GM12878 (cell line): ENCODE measurements around the gene CADM3. TPM values are rescaled to one million over a fixed set of nuclear protein-coding genes. Genes with fewer than 3 reads are reported as not detected.

Experiments
- ATAC-seq: fragments of 200-7000 bp; cut with Tn5 transposase; 3 replicates; pipeline ENCODE4 v1.9.1; 2020; ENCODE audit warnings: mild to moderate bottlenecking, moderate library complexity
- BruUV-seq: library from RNA; stranded (reverse); fragments of 400-500 nt; replicated peaks from 2 replicates; lab custom pipeline; 2021; lab: Mats Ljungman, UMichigan
- CTCF ChIA-PET: fragments of 300-600 bp; sonication (Branson Sonifier 250); formaldehyde crosslinking; extraction: SDS; loops from one replicate; lab custom pipeline; 2021; ENCODE audit warnings: inconsistent platforms; lab: Yijun Ruan, JAX
- POLR2A ChIA-PET: fragments of 350-600 bp; formaldehyde crosslinking; extraction: SDS; loops from one replicate; lab custom pipeline; 2021; ENCODE audit warnings: inconsistent platforms; lab: Charles Lee
- RAD21 ChIA-PET: fragments of 300-600 bp; sonication (Branson Sonifier 250); formaldehyde crosslinking; loops from one replicate; lab custom pipeline; 2023; ENCODE audit warnings: antibody characterized with exemption; ENCODE audit not compliant: unreplicated experiment; lab: Charles Lee
- SMC1A ChIA-PET: fragments of 300-600 bp; sonication (Branson Sonifier 250); formaldehyde crosslinking; loops from one replicate; lab custom pipeline; 2023; ENCODE audit not compliant: unreplicated experiment, uncharacterized antibody; lab: Charles Lee
- DNase-seq: peaks from one replicate; pipeline ENCODE4 v3.0.0-alpha.2; 2011; ENCODE audit warnings: low read depth, low spot score
- FAIRE-seq: peaks from 3 replicates; lab custom pipeline; 2011; peaks lifted over from hg19 to GRCh38; lab: Jason Lieb, UNC
- H2AFZ ChIP-seq: 2 replicates; pipeline ENCODE4 v1.6.0; 2011; ENCODE audit warnings: low read depth, low read length, control low read depth; ENCODE audit not compliant: control insufficient read depth
- H3K27ac ChIP-seq: 2 replicates; pipeline ENCODE4 v1.5.1; 2011; ENCODE audit warnings: control low read depth; ENCODE audit not compliant: control insufficient read depth, insufficient read depth
- H3K27me3 ChIP-seq, 2 experiments: replicated peaks in 1 of 2; 2 replicates each; pipeline versions ENCODE4 v1.6.0 to v1.6.1; 2011; ENCODE audit warnings: low read length in 1 of 2; ENCODE audit not compliant: control insufficient read depth in 2 of 2, insufficient read depth in 2 of 2
- H3K36me3 ChIP-seq, 2 experiments: 2 replicates each; pipeline ENCODE4 v1.5.1; 2011; ENCODE audit warnings: low read length in 1 of 2; ENCODE audit not compliant: control insufficient read depth in 2 of 2, insufficient read depth in 2 of 2
- H3K4me1 ChIP-seq: 2 replicates; pipeline ENCODE4 v1.6.1; 2011; ENCODE audit warnings: mild to moderate bottlenecking, low read length, moderate library complexity, mixed read lengths; ENCODE audit not compliant: control insufficient read depth, insufficient read depth
- H3K4me2 ChIP-seq: 2 replicates; pipeline ENCODE4 v1.6.0; 2011; ENCODE audit warnings: control low read depth; ENCODE audit not compliant: control insufficient read depth, insufficient read depth
- H3K4me3 ChIP-seq: fragments of 200-600 bp; sonication (generic); 2 replicates; pipeline ENCODE4 v1.5.1; 2016
- H3K79me2 ChIP-seq: 2 replicates; pipeline ENCODE4 v1.6.0; 2011; ENCODE audit warnings: low read length; ENCODE audit not compliant: control insufficient read depth, insufficient read depth
- H3K9ac ChIP-seq: 2 replicates; pipeline ENCODE4 v1.8.0; 2011; ENCODE audit warnings: low read length, control low read depth, mixed read lengths; ENCODE audit not compliant: control insufficient read depth, insufficient read depth
- H3K9me3 ChIP-seq: replicated peaks from 3 replicates; pipeline ENCODE4 v1.5.1; 2011; ENCODE audit warnings: mild to moderate bottlenecking, low read length; ENCODE audit not compliant: control insufficient read depth, insufficient read depth
- H4K20me1 ChIP-seq: 2 replicates; pipeline ENCODE4 v1.6.0; 2011; ENCODE audit not compliant: control insufficient read depth, insufficient read depth
- BHLHE40 ChIP-seq, 2 experiments: fragments of 450-650 bp in 1 of 2; IDR thresholded peaks; 2 replicates each; pipeline ENCODE4 v1.6.1; 2011 to 2017; ENCODE audit warnings: low read depth in 2 of 2, borderline replicate concordance in 1 of 2, improper control_type of control experiment in 1 of 2, low read length in 1 of 2, mild to moderate bottlenecking in 1 of 2
- EZH2 ChIP-seq: IDR thresholded peaks from 2 replicates; pipeline ENCODE4 v1.6.1; 2012; ENCODE audit warnings: low read depth, mild to moderate bottlenecking, control low read depth, inconsistent platforms, low read length, borderline replicate concordance; ENCODE audit not compliant: control insufficient read depth
- HDAC6 ChIP-seq: fragments of 200-600 bp; sonication (generic); IDR thresholded peaks from one replicate; pipeline ENCODE4 v1.8.0; 2017; ENCODE audit warnings: antibody characterized with exemption; ENCODE audit not compliant: unreplicated experiment
- IKZF1 ChIP-seq: fragments of 450-650 bp; conservative IDR thresholded peaks from 2 replicates; pipeline ENCODE4 v1.6.1; 2017; ENCODE audit warnings: antibody characterized with exemption, mild to moderate bottlenecking
- IKZF2 ChIP-seq, 2 experiments: fragments of 450-650 bp; IDR thresholded peaks; 2 replicates each; pipeline ENCODE4 v1.6.1; 2017; ENCODE audit warnings: mild to moderate bottlenecking in 2 of 2, moderate library complexity in 2 of 2
- MTA2 ChIP-seq: fragments of 450-650 bp; IDR thresholded peaks from 2 replicates; pipeline ENCODE4 v1.6.1; 2016; ENCODE audit warnings: low read depth, mild to moderate bottlenecking, moderate library complexity
- NFYA ChIP-seq: IDR thresholded peaks from 2 replicates; pipeline ENCODE4 v1.6.1; 2011; ENCODE audit warnings: low read depth, mild to moderate bottlenecking, low read length, improper control_type of control experiment, borderline replicate concordance
- NR2F1 ChIP-seq: fragments of 450-650 bp; conservative IDR thresholded peaks from 2 replicates; pipeline ENCODE4 v1.6.1; 2017; ENCODE audit warnings: mild to moderate bottlenecking
- SPI1 ChIP-seq: IDR thresholded peaks from 2 replicates; pipeline ENCODE4 v1.6.1; 2011; ENCODE audit warnings: low read depth, mild to moderate bottlenecking, low read length, moderate library complexity, borderline replicate concordance; ENCODE audit not compliant: insufficient read depth
- ZBED1 ChIP-seq: IDR thresholded peaks from 2 replicates; pipeline ENCODE4 v1.6.1; 2016; ENCODE audit warnings: borderline replicate concordance
- WGBS: methylation state at CpG from one replicate; pipeline ENCODE4 v1.1.6; 2016; ENCODE audit warnings: low lambda C conversion rate; ENCODE audit not compliant: insufficient replicate concordance, insufficient coverage; ENCODE audit errors: missing lambda C conversion rate; 5-methylcytosine and 5-hydroxymethylcytosine counted together
- in situ Hi-C: fragments of 300-500 bp; cut with MboI; formaldehyde crosslinking; loops from 9 replicates; pipeline ENCODE4 v1.14.3; 2018; ENCODE audit warnings: mixed read lengths
- intact Hi-C: fragments of 100-400 bp; cut with micrococcal nuclease; formaldehyde crosslinking; loops from one replicate; pipeline ENCODE4 v1.14.2; 2022; ENCODE audit not compliant: unreplicated experiment
- polyA plus RNA-seq, 11 experiments: library from polyadenylated mRNA; depleted of rRNA in 4 of 11; unstranded in 6 of 11; stranded (reverse) in 5 of 11; fragments of >200 nt; fragmentation: Nextera tagmentation in 4 of 11; fragmentation: Illumina TruSeq in 1 of 11; extraction: Ambion mirVana in 4 of 11; extraction: Trizol in 1 of 11; gene quantifications; 1 replicate in 1 of 11; 2 replicates in 10 of 11; pipeline versions ENCODE4 v1.2.1 to v1.2.3, GENCODE V29; 2011 to 2016; ENCODE audit warnings: inconsistent platforms in 2 of 11, missing spikeins in 2 of 11, low read depth in 1 of 11
- total RNA-seq, 4 experiments: library from RNA; depleted of rRNA in 3 of 4; stranded (reverse); fragments of >200 nt in 3 of 4; fragmentation: Illumina TruSeq in 1 of 4; extraction: Trizol in 1 of 4; gene quantifications; 2 replicates each; pipeline versions ENCODE4 v1.2.1 to v1.2.3, GENCODE V29; 2013 to 2021
- TF ChIP-seq, protein P1 (sequence below): fragments of 450-650 bp; IDR thresholded peaks from 2 replicates; pipeline ENCODE4 v1.6.1; 2018; ENCODE audit warnings: mild to moderate bottlenecking, low read depth, moderate library complexity; ENCODE audit not compliant: partially characterized antibody
- TF ChIP-seq, protein P2 (sequence below): fragments of 450-650 bp; IDR thresholded peaks from 2 replicates; pipeline ENCODE4 v1.6.1; 2017; ENCODE audit warnings: mild to moderate bottlenecking, moderate library complexity

The CADM3 gene
- total and polyA plus RNA-seq, 10 of the 15 experiments (the other 5 are each of a cell fraction or from before 2014, with no cell fraction given), result 0.04 to 0.37 TPM; not detected in 8

DNA sequence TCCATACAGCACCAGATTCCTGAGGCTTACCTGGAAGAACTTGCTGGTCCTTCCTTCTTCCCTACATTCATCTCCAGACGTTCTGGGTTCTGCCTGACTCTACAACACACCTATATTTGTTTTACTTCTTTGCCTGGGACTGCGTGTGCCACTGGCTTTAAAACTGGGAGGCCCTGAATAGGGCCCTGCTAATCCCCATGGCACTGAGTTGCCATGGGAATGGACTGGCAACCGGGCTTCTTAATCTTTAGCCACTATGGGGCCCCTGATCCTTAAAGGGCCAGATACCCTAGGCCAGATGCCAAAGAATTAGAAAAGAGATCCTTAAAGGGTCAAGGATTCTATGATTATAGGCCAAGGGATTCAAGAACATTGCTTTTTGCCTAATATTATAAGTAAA is 24.4 kb upstream of the CADM3 start (continued):
- TF ChIP-seq, protein P1, sequence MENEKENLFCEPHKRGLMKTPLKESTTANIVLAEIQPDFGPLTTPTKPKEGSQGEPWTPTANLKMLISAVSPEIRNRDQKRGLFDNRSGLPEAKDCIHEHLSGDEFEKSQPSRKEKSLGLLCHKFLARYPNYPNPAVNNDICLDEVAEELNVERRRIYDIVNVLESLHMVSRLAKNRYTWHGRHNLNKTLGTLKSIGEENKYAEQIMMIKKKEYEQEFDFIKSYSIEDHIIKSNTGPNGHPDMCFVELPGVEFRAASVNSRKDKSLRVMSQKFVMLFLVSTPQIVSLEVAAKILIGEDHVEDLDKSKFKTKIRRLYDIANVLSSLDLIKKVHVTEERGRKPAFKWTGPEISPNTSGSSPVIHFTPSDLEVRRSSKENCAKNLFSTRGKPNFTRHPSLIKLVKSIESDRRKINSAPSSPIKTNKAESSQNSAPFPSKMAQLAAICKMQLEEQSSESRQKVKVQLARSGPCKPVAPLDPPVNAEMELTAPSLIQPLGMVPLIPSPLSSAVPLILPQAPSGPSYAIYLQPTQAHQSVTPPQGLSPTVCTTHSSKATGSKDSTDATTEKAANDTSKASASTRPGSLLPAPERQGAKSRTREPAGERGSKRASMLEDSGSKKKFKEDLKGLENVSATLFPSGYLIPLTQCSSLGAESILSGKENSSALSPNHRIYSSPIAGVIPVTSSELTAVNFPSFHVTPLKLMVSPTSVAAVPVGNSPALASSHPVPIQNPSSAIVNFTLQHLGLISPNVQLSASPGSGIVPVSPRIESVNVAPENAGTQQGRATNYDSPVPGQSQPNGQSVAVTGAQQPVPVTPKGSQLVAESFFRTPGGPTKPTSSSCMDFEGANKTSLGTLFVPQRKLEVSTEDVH, result no peak
- TF ChIP-seq HDAC6, result no peak
- no peak for TF ChIP-seq ZBED1
- TF ChIP-seq, all 136 proteins: peak for 0

GRCh38 chr1:159152031-159152430 is 19.4 kb upstream of the CADM3 start:
- 5% methylated on average over 3 of the region's 3 CpGs for WGBS
- Histone ChIP-seq H3K4me3 (no peak overlapping the region), H3K36me3 (no peaks in the 10 kb centered on the region), H3K4me2 (no peak overlapping the region), H3K9ac (no peak overlapping the region), H4K20me1 (no peaks in the 10 kb centered on the region), H3K4me1 (no peaks in the 10 kb centered on the region), H3K27ac (no peak overlapping the region), H3K79me2 (no peaks in the 10 kb centered on the region), H3K9me3 (no peaks in the 10 kb centered on the region), H2AFZ (no peak overlapping the region), H3K27me3 (no peaks in the 10 kb centered on the region)
- SMC1A ChIA-PET, result interaction anchor here (0.6 kb wide), 1 partner anchor 567 kb away, joined by 3 read pairs; no protein-coding TSS in a partner anchor
- in situ Hi-C loops, result no loop called here
- FAIRE-seq, result no peak
- RAD21 ChIA-PET, result interaction anchor here (1.4 kb wide), 1 partner anchor 19 kb away, joined by 5 read pairs; no protein-coding TSS in a partner anchor
- POLR2A ChIA-PET, result interaction anchor here (0.6 kb wide), 1 partner anchor 1110 kb away, joined by 3 read pairs; the partner anchor contains the start of gene DCAF8
- CTCF ChIA-PET, result interaction anchor here (1.5 to 2.1 kb wide), 2 partner anchors 19 to 29 kb away, joined by 3 to 6 read pairs; no protein-coding TSS in a partner anchor
- no peak for ATAC-seq
- no TSS peak for BruUV-seq
- DNase-seq, result no peak
- intact Hi-C loops, result no loop called here
- TF ChIP-seq SPI1, result peak; percentile 45; the same call in 1 of the 2 replicates
- no peak for TF ChIP-seq NFYA
- peak; percentile 71 for TF ChIP-seq MTA2
- TF ChIP-seq, protein P2, sequence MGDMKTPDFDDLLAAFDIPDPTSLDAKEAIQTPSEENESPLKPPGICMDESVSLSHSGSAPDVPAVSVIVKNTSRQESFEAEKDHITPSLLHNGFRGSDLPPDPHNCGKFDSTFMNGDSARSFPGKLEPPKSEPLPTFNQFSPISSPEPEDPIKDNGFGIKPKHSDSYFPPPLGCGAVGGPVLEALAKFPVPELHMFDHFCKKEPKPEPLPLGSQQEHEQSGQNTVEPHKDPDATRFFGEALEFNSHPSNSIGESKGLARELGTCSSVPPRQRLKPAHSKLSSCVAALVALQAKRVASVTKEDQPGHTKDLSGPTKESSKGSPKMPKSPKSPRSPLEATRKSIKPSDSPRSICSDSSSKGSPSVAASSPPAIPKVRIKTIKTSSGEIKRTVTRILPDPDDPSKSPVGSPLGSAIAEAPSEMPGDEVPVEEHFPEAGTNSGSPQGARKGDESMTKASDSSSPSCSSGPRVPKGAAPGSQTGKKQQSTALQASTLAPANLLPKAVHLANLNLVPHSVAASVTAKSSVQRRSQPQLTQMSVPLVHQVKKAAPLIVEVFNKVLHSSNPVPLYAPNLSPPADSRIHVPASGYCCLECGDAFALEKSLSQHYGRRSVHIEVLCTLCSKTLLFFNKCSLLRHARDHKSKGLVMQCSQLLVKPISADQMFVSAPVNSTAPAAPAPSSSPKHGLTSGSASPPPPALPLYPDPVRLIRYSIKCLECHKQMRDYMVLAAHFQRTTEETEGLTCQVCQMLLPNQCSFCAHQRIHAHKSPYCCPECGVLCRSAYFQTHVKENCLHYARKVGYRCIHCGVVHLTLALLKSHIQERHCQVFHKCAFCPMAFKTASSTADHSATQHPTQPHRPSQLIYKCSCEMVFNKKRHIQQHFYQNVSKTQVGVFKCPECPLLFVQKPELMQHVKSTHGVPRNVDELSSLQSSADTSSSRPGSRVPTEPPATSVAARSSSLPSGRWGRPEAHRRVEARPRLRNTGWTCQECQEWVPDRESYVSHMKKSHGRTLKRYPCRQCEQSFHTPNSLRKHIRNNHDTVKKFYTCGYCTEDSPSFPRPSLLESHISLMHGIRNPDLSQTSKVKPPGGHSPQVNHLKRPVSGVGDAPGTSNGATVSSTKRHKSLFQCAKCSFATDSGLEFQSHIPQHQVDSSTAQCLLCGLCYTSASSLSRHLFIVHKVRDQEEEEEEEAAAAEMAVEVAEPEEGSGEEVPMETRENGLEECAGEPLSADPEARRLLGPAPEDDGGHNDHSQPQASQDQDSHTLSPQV, result no peak
- TF ChIP-seq NR2F1, result no peak
- 0 out of 4 replicates have a peak, but pooled peaks of 1 of the 2 experiments have one; percentile 10 for TF ChIP-seq BHLHE40 (IDR thresholded peaks at IDR 0.05; ENCODE audit: borderline replicate concordance in 1 of 2, low read depth in 2 of 2, low read length in 1 of 2)
- TF ChIP-seq EZH2, result no peak
- TF ChIP-seq IKZF2 (IDR thresholded peaks at IDR 0.05), result 0 out of 4 replicates have a peak, but pooled peaks of 1 of the 2 experiments have one; percentile 16
- 0 out of 2 replicates have a peak, but pooled peaks have one; percentile 21 for TF ChIP-seq IKZF1
